Activated CD4-positive, alpha-beta T cell treated with anti-CD3 and anti-CD28 coated beads for 36 hours (primary cell): ENCODE results near the gene WDFY3. TPM values are rescaled to one million over a fixed set of nuclear protein-coding genes. Genes with fewer than 3 reads are reported as not detected.

ENCODE experiments used
- ATAC-seq: fragments of 200-7000 bp; cut with Tn5 transposase; one replicate; pipeline ENCODE4 v1.10.0; 2021; ENCODE audit warnings: mild to moderate bottlenecking, moderate library complexity
- CTCF ChIA-PET: fragments of 350-600 bp; sonication (Branson Sonifier 250); formaldehyde crosslinking; loops from one replicate; lab custom pipeline; 2021; ENCODE audit warnings: antibody characterized with exemption; lab: Charles Lee
- POLR2A ChIA-PET: fragments of 350-600 bp; sonication (Branson Sonifier 250); formaldehyde crosslinking; loops from one replicate; lab custom pipeline; 2021; ENCODE audit warnings: antibody characterized with exemption, inconsistent platforms; lab: Charles Lee
- DNase-seq: peaks from one replicate; pipeline ENCODE4 v3.0.0-alpha.2; 2020
- H3K27ac Mint-ChIP-seq: one replicate; pipeline ENCODE4 v1.8.0; 2021; ENCODE audit warnings: mixed read lengths
- H3K27me3 Mint-ChIP-seq: one replicate; pipeline ENCODE4 v1.8.0; 2021; ENCODE audit warnings: mixed read lengths
- H3K36me3 Mint-ChIP-seq: one replicate; pipeline ENCODE4 v1.8.0; 2021; ENCODE audit warnings: low read depth, mixed read lengths
- H3K4me1 Mint-ChIP-seq: one replicate; pipeline ENCODE4 v1.8.0; 2021; ENCODE audit warnings: mixed read lengths
- H3K4me3 Mint-ChIP-seq: one replicate; pipeline ENCODE4 v1.8.0; 2021; ENCODE audit warnings: mild to moderate bottlenecking, moderate library complexity, mixed read lengths
- H3K9me3 Mint-ChIP-seq: one replicate; pipeline ENCODE4 v1.8.0; 2021; ENCODE audit warnings: low read depth, mixed read lengths
- intact Hi-C, 2 experiments: fragments of 100-400 bp; cut with DNase I in 1 of 2; cut with micrococcal nuclease in 1 of 2; formaldehyde crosslinking; loops; one replicate each; pipeline versions ENCODE4 v1.14.2 to v1.15.1; 2022 to 2024; cut with DNase I, micrococcal nuclease
- total RNA-seq, 2 experiments: library from RNA; stranded (reverse); gene quantifications; one replicate each; pipeline ENCODE4 v1.2.3, GENCODE V29; 2021

Gene WDFY3
- total RNA-seq, 2 experiments from 2014 or later = 1.8 to 2.3 TPM

DNA sequence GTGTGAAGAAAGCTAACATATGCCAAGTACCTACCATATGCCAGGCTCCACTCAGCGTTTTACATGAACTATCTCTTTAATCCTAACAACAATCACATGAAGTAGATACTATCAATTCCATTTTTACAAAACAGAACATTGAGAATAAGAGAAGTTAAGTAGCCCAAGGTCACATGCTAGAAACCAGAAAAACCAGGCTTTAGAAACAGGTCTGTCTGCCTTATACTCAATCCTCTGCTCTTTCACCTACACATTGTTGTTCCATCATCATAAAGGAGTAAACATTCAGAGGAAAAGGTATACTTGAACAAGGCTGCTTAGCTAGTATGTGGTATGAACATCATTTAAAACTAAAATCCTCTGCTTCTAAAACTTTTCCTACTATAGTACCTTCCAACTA, 42.1 kb downstream of the WDFY3 start:
- no peak overlapping the region for H3K4me3 Mint-ChIP-seq
- H3K36me3 Mint-ChIP-seq = no peaks in the 10 kb centered on the region
- ChIA-PET CTCF (interaction anchor here (1.0 kb wide), 1 partner anchor 9 kb away, joined by 3 read pairs; no protein-coding TSS in a partner anchor), POLR2A (no interaction called here)
- H3K27me3 Mint-ChIP-seq = peaks cover 2% of the 10 kb centered on the region
- no peaks in the 10 kb centered on the region for H3K4me1 Mint-ChIP-seq
- H3K9me3 Mint-ChIP-seq = no peaks in the 10 kb centered on the region
- intact Hi-C loops = loop anchor here in 1 of 2 experiments (5.0 kb wide), 1 partner anchor 52 kb away; no protein-coding TSS in a partner anchor
- DNase-seq (no peak), ATAC-seq (no peak)
- H3K27ac Mint-ChIP-seq = no peak overlapping the region

DNA sequence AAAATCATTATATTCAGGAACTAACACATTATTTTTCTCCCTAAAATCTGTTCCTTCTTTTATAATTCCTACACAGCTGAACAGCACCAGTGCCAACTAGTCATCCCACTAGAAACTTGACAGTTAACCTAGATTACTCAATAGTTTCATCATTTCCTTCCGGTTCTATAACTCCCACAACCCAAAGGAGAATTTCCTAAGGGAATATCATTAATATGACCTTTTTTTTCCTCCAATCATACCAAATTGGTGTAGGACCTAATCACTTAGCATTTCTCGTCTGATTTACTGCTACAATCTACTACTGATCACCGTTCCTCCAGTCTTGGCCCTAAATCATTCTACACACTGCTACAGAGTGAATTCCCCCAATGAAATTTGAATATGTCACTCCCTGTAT, 45.9 kb downstream of the WDFY3 start:
- Mint-ChIP-seq H3K4me3 (no peak overlapping the region), H3K27me3 (peaks cover 2% of the 10 kb centered on the region), H3K27ac (no peak overlapping the region), H3K4me1 (no peaks in the 10 kb centered on the region), H3K9me3 (no peaks in the 10 kb centered on the region), H3K36me3 (no peaks in the 10 kb centered on the region)
- POLR2A ChIA-PET = no interaction called here
- CTCF ChIA-PET = no interaction called here
- ATAC-seq (no peak), DNase-seq (no peak)
- intact Hi-C loops = loop anchor here in 1 of 2 experiments (5.0 kb wide), 1 partner anchor 48 kb away; no protein-coding TSS in a partner anchor

DNA sequence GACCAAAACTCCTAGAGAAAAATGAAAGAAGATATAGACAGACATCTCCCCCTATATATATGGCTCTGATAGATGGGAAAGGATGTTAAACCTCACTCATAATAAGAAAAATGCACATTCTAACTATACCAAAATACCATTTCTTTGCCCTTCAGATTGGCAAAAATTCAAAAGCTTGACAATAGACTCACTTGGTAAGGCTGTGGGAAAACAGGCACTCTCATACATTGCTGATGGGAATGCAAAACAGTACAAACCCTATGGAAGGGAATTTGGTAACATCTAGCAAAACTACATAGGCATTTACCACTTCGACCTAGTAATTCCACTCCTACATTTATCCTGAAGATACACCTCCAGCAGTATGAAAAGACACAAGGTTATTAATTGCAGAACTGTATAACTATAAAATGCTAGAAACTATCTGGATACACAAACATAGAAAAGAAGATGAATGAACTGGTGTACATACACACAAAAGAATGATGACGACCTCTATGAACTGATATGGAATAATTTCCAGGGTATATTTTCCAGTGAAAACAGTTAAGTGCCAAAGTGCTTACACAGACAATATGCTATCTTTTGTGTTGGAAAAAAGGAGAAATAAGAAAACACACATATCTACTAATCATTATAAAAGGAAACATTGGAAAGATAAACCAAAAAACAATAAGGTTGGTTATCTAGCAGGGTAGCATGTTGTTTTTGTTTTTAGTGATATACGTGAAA, 48.5 kb downstream of the WDFY3 start:
- intact Hi-C loops = no loop called here
- H3K27ac Mint-ChIP-seq = no peak overlapping the region
- POLR2A ChIA-PET = no interaction called here
- H3K9me3 Mint-ChIP-seq = no peaks in the 10 kb centered on the region
- no peak for ATAC-seq
- DNase-seq = no peak
- CTCF ChIA-PET = no interaction called here
- peaks cover 2% of the 10 kb centered on the region for H3K27me3 Mint-ChIP-seq
- no peaks in the 10 kb centered on the region for H3K4me1 Mint-ChIP-seq
- H3K36me3 Mint-ChIP-seq = no peaks in the 10 kb centered on the region
- no peak overlapping the region for H3K4me3 Mint-ChIP-seq

DNA sequence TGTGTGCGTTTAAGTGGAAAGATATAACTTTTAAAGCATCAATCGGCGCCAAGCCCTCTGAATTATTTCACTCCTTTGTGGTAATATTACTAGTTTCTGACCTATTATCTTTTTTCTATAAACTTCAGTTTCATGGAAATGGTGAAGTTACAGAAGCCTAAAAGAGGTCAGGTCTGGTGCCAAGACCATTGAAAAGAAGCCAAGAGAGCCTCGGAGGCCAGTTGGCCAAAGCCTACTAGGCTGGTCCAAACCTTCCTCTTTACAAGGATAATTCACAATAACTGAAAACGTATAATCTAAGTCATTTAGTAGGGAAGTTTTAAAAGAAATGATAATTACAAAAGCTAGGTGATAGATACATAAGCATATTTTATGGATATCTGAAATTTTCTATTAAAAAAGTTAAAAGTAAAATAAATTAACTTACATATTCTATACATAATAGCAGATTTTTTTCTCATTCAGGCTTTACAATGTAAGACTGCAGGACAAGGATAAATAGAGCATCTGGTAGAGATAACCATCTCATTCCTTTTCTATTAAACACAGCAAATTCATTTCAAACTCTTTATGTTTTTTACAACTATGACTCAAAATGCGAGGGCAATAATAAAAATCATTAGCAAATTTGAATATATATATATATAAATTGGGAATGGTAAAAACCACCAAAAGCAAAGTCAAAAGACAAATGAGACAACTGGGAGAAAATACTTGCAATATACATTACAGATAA, 49.2 kb downstream of the WDFY3 start:
- no peak overlapping the region for H3K27ac Mint-ChIP-seq
- H3K9me3 Mint-ChIP-seq = no peaks in the 10 kb centered on the region
- no peak overlapping the region for H3K4me3 Mint-ChIP-seq
- no peaks in the 10 kb centered on the region for H3K4me1 Mint-ChIP-seq
- POLR2A ChIA-PET = no interaction called here
- H3K27me3 Mint-ChIP-seq = peaks cover 2% of the 10 kb centered on the region
- no peaks in the 10 kb centered on the region for H3K36me3 Mint-ChIP-seq
- intact Hi-C loops = no loop called here
- ATAC-seq (no peak), DNase-seq (no peak)
- CTCF ChIA-PET = no interaction called here

DNA sequence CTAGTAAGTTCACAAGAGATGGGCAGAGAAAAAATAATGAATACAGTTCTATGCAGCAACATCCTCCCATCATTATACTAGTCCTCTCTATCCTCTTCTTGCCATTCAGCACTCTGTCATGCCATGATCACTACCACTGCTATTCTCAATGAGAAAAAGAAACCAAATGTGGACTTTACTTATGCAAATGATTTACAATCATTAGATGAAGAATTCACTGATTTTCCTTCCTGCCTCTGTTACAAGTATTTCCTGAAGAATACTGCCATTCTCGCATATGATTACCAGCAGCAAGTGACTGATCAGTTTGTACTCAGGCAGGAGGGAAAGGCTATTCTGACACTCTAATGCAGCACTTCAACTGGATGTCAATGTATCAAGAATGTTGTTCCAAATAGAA, 50.3 kb downstream of the WDFY3 start:
- Mint-ChIP-seq H3K4me3 (no peak overlapping the region), H3K27me3 (peaks cover 2% of the 10 kb centered on the region), H3K9me3 (no peaks in the 10 kb centered on the region), H3K27ac (no peak overlapping the region), H3K4me1 (no peaks in the 10 kb centered on the region), H3K36me3 (no peaks in the 10 kb centered on the region)
- ChIA-PET POLR2A (no interaction called here), CTCF (no interaction called here)
- DNase-seq (no peak), ATAC-seq (no peak)
- intact Hi-C loops = no loop called here

DNA sequence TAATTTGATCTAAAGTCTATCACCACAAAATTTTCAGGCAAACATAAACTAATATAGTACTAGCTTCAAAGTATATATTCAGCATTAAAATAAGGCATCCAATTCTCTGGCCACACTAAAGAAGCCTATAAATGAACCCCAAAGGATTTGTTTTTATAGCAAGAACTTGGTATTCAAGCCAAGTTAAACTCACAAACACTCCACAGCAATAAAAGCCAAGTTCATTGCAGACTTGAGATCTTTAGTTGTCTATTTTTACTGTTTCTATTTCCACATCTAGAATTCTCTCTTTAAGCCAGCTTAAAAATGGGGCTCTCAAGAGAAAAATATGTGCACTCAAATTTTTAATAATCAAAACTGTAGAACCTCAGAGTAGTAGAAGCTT, 51.1 kb downstream of the WDFY3 start:
- no peak for ATAC-seq
- no peaks in the 10 kb centered on the region for H3K9me3 Mint-ChIP-seq
- intact Hi-C loops = no loop called here
- no peak overlapping the region for H3K27ac Mint-ChIP-seq
- no peak overlapping the region for H3K4me3 Mint-ChIP-seq
- no peaks in the 10 kb centered on the region for H3K36me3 Mint-ChIP-seq
- DNase-seq = no peak
- ChIA-PET CTCF (no interaction called here), POLR2A (no interaction called here)
- peaks cover 2% of the 10 kb centered on the region for H3K27me3 Mint-ChIP-seq
- no peaks in the 10 kb centered on the region for H3K4me1 Mint-ChIP-seq

DNA sequence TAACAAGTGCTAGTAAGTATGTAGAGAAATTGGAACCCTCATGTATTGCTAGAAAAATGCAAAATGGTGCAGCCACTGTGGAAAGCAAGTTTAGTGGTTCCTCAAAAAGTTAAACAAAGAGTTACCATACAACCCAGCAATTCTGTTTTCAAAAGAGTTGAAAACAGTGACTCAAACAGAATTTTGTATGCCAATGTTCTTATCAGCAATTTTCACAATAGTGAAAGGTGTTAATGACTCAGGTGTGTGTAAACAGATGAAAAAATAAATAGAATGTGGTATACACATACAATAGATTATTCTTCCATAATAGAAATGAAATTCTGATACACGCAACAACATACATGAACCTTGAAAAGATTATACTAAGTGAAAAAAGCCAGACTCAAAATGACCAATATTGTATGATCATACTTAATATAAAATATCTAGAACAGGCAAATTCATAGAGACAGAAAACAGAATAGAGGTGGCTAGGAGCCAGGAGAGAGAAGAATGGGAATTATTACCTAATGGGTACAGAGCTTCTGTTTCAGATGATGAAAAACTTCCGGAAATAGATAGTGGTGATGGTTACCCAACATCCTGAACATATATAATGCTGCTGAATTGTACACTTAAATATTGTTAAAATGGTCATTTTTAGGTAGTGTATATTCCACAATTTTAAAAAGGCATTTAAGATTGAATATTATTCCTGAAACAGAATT, 51.6 kb downstream of the WDFY3 start:
- ChIA-PET POLR2A (no interaction called here), CTCF (no interaction called here)
- Mint-ChIP-seq H3K9me3 (no peaks in the 10 kb centered on the region), H3K4me3 (no peak overlapping the region), H3K27me3 (peaks cover 2% of the 10 kb centered on the region), H3K27ac (no peak overlapping the region), H3K4me1 (no peaks in the 10 kb centered on the region), H3K36me3 (no peaks in the 10 kb centered on the region)
- DNase-seq (no peak), ATAC-seq (no peak)
- intact Hi-C loops = no loop called here

DNA sequence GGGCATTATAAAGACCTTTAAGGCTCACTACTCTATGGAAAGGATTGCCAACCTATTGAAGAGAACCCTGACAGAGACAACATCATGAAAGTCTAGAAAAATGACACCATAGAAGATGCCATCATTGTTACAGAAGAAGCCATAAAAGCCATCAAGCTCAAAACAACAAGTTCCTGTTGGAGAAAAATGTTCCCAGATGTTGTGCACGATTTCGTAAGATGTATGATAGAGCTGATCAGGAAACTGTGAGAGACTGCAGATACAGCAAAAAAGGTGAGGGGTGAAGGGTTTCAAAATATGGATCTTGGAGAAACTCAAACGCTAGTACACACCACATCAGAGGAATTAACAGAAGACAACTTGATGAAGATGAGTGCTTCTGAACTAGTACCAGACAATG, 53.3 kb downstream of the WDFY3 start:
- Mint-ChIP-seq H3K36me3 (no peaks in the 10 kb centered on the region), H3K9me3 (no peaks in the 10 kb centered on the region), H3K4me3 (no peak overlapping the region), H3K4me1 (no peaks in the 10 kb centered on the region), H3K27me3 (peaks cover 2% of the 10 kb centered on the region), H3K27ac (no peak overlapping the region)
- DNase-seq (no peak), ATAC-seq (no peak)
- POLR2A ChIA-PET = no interaction called here
- CTCF ChIA-PET = no interaction called here
- intact Hi-C loops = no loop called here

DNA sequence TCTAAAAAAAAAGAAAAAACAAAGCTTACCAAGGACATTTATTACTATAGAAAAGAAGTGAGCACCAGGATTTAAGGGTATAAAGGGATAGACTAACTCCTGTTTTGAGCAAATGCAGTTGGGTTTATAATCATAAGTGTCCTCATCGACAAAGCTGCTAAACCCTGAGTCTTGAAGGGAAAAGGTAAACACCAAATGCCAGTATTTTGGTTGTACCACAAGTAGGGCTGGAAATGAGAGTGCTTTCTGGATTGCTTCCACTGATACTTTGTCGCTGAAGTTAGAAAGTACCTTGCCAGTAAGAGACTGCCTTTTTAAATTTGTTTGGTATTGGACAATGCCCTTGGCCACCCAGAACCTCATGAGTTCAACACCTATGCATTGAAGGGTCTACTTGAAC, 53.7 kb downstream of the WDFY3 start:
- DNase-seq = no peak
- intact Hi-C loops = no loop called here
- POLR2A ChIA-PET = no interaction called here
- Mint-ChIP-seq H3K4me1 (no peaks in the 10 kb centered on the region), H3K27me3 (peaks cover 2% of the 10 kb centered on the region), H3K27ac (no peak overlapping the region), H3K36me3 (no peaks in the 10 kb centered on the region), H3K4me3 (no peak overlapping the region), H3K9me3 (no peaks in the 10 kb centered on the region)
- ATAC-seq = no peak
- CTCF ChIA-PET = no interaction called here

DNA sequence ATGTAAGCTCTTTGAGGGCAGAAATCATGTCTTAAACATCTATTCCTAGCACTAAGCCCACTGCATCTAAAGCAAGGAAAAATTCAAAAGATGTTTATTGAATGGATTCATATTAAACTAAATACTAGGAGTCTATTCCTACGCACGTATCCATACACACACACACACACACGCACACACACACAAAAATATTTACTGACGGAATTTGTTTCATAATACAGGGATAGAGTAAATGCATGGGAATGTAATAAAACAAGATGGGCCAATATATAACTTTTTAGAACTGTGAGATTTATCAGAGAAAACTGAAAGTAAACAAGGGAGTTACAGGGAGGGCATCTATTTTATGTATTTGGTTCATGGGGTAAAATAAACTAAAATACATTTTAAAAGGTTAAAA, 57.6 kb downstream of the WDFY3 start:
- ChIA-PET POLR2A (no interaction called here), CTCF (no interaction called here)
- DNase-seq (no peak), ATAC-seq (no peak)
- Mint-ChIP-seq H3K27me3 (peaks cover 5% of the 10 kb centered on the region), H3K9me3 (no peaks in the 10 kb centered on the region), H3K27ac (no peak overlapping the region), H3K4me3 (no peak overlapping the region), H3K36me3 (no peaks in the 10 kb centered on the region), H3K4me1 (no peaks in the 10 kb centered on the region)
- intact Hi-C loops = no loop called here

DNA sequence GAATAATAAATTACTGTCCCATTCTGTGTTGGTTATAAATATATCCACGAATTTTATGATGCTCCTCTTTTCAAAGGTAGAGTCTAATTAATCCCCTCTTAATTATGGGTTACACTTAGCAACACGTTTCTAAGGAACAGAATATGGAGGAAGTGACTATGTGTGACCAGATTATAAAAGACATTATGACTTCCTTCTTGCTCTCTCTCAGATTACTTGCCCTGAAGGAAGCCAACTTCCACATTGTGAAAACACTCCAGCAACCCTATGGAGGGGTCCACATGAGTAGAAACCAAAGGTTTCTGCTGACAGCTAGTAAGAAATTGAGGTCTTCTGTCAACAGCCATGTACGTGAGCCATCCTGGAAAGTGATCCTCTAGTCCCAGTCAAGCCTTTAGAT, 59.3 kb downstream of the WDFY3 start:
- Mint-ChIP-seq H3K4me3 (no peak overlapping the region), H3K27ac (no peak overlapping the region), H3K27me3 (peaks cover 3% of the 10 kb centered on the region), H3K36me3 (no peaks in the 10 kb centered on the region), H3K4me1 (no peaks in the 10 kb centered on the region), H3K9me3 (no peaks in the 10 kb centered on the region)
- ChIA-PET POLR2A (no interaction called here), CTCF (no interaction called here)
- no peak for ATAC-seq
- no peak for DNase-seq
- intact Hi-C loops = no loop called here

DNA sequence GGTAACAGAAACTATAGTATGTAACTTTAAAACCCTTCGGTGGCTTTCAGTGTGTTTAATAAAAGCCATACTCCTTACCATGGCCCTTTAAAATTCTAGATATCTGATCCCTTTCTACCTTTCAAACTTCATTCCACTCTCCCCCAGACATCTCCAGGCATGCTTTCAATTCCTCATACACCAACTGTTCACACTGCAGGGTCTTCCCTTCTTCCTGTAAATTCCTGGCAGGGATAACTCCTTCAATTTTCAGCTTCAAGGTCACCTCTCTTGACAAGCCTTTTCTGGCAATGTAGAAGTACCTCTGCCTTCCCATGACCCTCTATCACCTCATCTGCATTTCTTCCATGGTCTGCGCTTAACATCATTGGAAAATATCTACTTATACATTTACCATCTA, 60.8 kb downstream of the WDFY3 start:
- ChIA-PET POLR2A (no interaction called here), CTCF (no interaction called here)
- Mint-ChIP-seq H3K27ac (no peak overlapping the region), H3K4me1 (no peaks in the 10 kb centered on the region), H3K27me3 (peaks cover 3% of the 10 kb centered on the region), H3K4me3 (no peak overlapping the region), H3K36me3 (no peaks in the 10 kb centered on the region), H3K9me3 (no peaks in the 10 kb centered on the region)
- ATAC-seq = no peak
- intact Hi-C loops = no loop called here
- DNase-seq = no peak
